22Rv1 (cell line): ENCODE data around the gene LSS.

Source experiments
- H3K27ac ChIP-seq: fragments of 450-650 bp; 2 replicates; pipeline ENCODE4 v1.5.1; 2017
- CTCF ChIP-seq: fragments of 450-650 bp; IDR thresholded peaks from 2 replicates; pipeline ENCODE4 v1.5.1; 2017; ENCODE audit warnings: mild to moderate bottlenecking
- ZFX ChIP-seq: fragments of 450-650 bp; IDR thresholded peaks from 2 replicates; pipeline ENCODE4 v1.6.1; 2017; ENCODE audit warnings: antibody characterized with exemption, borderline replicate concordance

Gene LSS

GRCh38 chr21:46196733-46197132 lies 31.8 kb downstream of the LSS start:
- TF ChIP-seq ZFX, result no peak
- no peak for TF ChIP-seq CTCF
- H3K27ac ChIP-seq, result no peak overlapping the region

GRCh38 chr21:46195595-46196195 lies 32.9 kb downstream of the LSS start:
- H3K27ac ChIP-seq, result no peak overlapping the region

GRCh38 chr21:46194374-46195334 lies 33.9 kb downstream of the LSS start:
- H3K27ac ChIP-seq, result no peak overlapping the region
- TF ChIP-seq CTCF (no peak), ZFX (no peak)

More at GRCh38 chr21:46195595-46196195, 32.9 kb downstream of the LSS start:
- TF ChIP-seq CTCF (no peak), ZFX (no peak)

GRCh38 chr21:46193829-46194373 lies 34.7 kb downstream of the LSS start:
- TF ChIP-seq ZFX (no peak), CTCF (no peak)
- no peak overlapping the region for H3K27ac ChIP-seq

- H3K27ac ChIP-seq, result no peak overlapping the region
- TF ChIP-seq CTCF (no peak), ZFX (no peak)
Observed at GRCh38 chr21:46191686-46192575, 36.6 kb downstream of the LSS start.

- H3K27ac ChIP-seq, result no peak overlapping the region
Observed at GRCh38 chr21:46191257-46191685, 37.3 kb downstream of the LSS start.

More at GRCh38 chr21:46191257-46191685, 37.3 kb downstream of the LSS start:
- TF ChIP-seq CTCF (no peak), ZFX (no peak)
